GM12878 (cell line): ENCODE results near the gene GNAT1. TPM values are rescaled to one million over a fixed set of nuclear protein-coding genes. Genes with fewer than 3 reads are reported as not detected.

ENCODE experiments used
- ATAC-seq: fragments of 200-7000 bp; cut with Tn5 transposase; 3 replicates; pipeline ENCODE4 v1.9.1; 2020; ENCODE audit warnings: mild to moderate bottlenecking, moderate library complexity
- BruUV-seq: library from RNA; stranded (reverse); fragments of 400-500 nt; replicated peaks from 2 replicates; lab custom pipeline; 2021; lab: Mats Ljungman, UMichigan
- CTCF ChIA-PET: fragments of 300-600 bp; sonication (Branson Sonifier 250); formaldehyde crosslinking; extraction: SDS; loops from one replicate; lab custom pipeline; 2021; ENCODE audit warnings: inconsistent platforms; lab: Yijun Ruan, JAX
- POLR2A ChIA-PET: fragments of 350-600 bp; formaldehyde crosslinking; extraction: SDS; loops from one replicate; lab custom pipeline; 2021; ENCODE audit warnings: inconsistent platforms; lab: Charles Lee
- RAD21 ChIA-PET: fragments of 300-600 bp; sonication (Branson Sonifier 250); formaldehyde crosslinking; loops from one replicate; lab custom pipeline; 2023; ENCODE audit warnings: antibody characterized with exemption; ENCODE audit not compliant: unreplicated experiment; lab: Charles Lee
- SMC1A ChIA-PET: fragments of 300-600 bp; sonication (Branson Sonifier 250); formaldehyde crosslinking; loops from one replicate; lab custom pipeline; 2023; ENCODE audit not compliant: unreplicated experiment, uncharacterized antibody; lab: Charles Lee
- DNase-seq: peaks from one replicate; pipeline ENCODE4 v3.0.0-alpha.2; 2011; ENCODE audit warnings: low read depth, low spot score
- FAIRE-seq: peaks from 3 replicates; lab custom pipeline; 2011; peaks lifted over from hg19 to GRCh38; lab: Jason Lieb, UNC
- H2AFZ ChIP-seq: 2 replicates; pipeline ENCODE4 v1.6.0; 2011; ENCODE audit warnings: low read depth, low read length, control low read depth; ENCODE audit not compliant: control insufficient read depth
- H3K27ac ChIP-seq: 2 replicates; pipeline ENCODE4 v1.5.1; 2011; ENCODE audit warnings: control low read depth; ENCODE audit not compliant: control insufficient read depth, insufficient read depth
- H3K27me3 ChIP-seq, 2 experiments: replicated peaks in 1 of 2; 2 replicates each; pipeline versions ENCODE4 v1.6.0 to v1.6.1; 2011; ENCODE audit warnings: low read length in 1 of 2; ENCODE audit not compliant: control insufficient read depth in 2 of 2, insufficient read depth in 2 of 2
- H3K36me3 ChIP-seq, 2 experiments: 2 replicates each; pipeline ENCODE4 v1.5.1; 2011; ENCODE audit warnings: low read length in 1 of 2; ENCODE audit not compliant: control insufficient read depth in 2 of 2, insufficient read depth in 2 of 2
- H3K4me1 ChIP-seq: 2 replicates; pipeline ENCODE4 v1.6.1; 2011; ENCODE audit warnings: mild to moderate bottlenecking, low read length, moderate library complexity, mixed read lengths; ENCODE audit not compliant: control insufficient read depth, insufficient read depth
- H3K4me2 ChIP-seq: 2 replicates; pipeline ENCODE4 v1.6.0; 2011; ENCODE audit warnings: control low read depth; ENCODE audit not compliant: control insufficient read depth, insufficient read depth
- H3K4me3 ChIP-seq: fragments of 200-600 bp; sonication (generic); 2 replicates; pipeline ENCODE4 v1.5.1; 2016
- H3K79me2 ChIP-seq: 2 replicates; pipeline ENCODE4 v1.6.0; 2011; ENCODE audit warnings: low read length; ENCODE audit not compliant: control insufficient read depth, insufficient read depth
- H3K9ac ChIP-seq: 2 replicates; pipeline ENCODE4 v1.8.0; 2011; ENCODE audit warnings: low read length, control low read depth, mixed read lengths; ENCODE audit not compliant: control insufficient read depth, insufficient read depth
- H3K9me3 ChIP-seq: replicated peaks from 3 replicates; pipeline ENCODE4 v1.5.1; 2011; ENCODE audit warnings: mild to moderate bottlenecking, low read length; ENCODE audit not compliant: control insufficient read depth, insufficient read depth
- H4K20me1 ChIP-seq: 2 replicates; pipeline ENCODE4 v1.6.0; 2011; ENCODE audit not compliant: control insufficient read depth, insufficient read depth
- BACH1 ChIP-seq: fragments of 450-650 bp; IDR thresholded peaks from 2 replicates; pipeline ENCODE4 v1.6.1; 2017; ENCODE audit warnings: mild to moderate bottlenecking, borderline replicate concordance
- NFYA ChIP-seq: IDR thresholded peaks from 2 replicates; pipeline ENCODE4 v1.6.1; 2011; ENCODE audit warnings: low read depth, mild to moderate bottlenecking, low read length, improper control_type of control experiment, borderline replicate concordance
- WGBS: methylation state at CpG from one replicate; pipeline ENCODE4 v1.1.6; 2016; ENCODE audit warnings: low lambda C conversion rate; ENCODE audit not compliant: insufficient replicate concordance, insufficient coverage; ENCODE audit errors: missing lambda C conversion rate; 5-methylcytosine and 5-hydroxymethylcytosine counted together
- in situ Hi-C: fragments of 300-500 bp; cut with MboI; formaldehyde crosslinking; loops from 9 replicates; pipeline ENCODE4 v1.14.3; 2018; ENCODE audit warnings: mixed read lengths
- intact Hi-C: fragments of 100-400 bp; cut with micrococcal nuclease; formaldehyde crosslinking; loops from one replicate; pipeline ENCODE4 v1.14.2; 2022; ENCODE audit not compliant: unreplicated experiment
- polyA plus RNA-seq, 11 experiments: library from polyadenylated mRNA; depleted of rRNA in 4 of 11; unstranded in 6 of 11; stranded (reverse) in 5 of 11; fragments of >200 nt; fragmentation: Nextera tagmentation in 4 of 11; fragmentation: Illumina TruSeq in 1 of 11; extraction: Ambion mirVana in 4 of 11; extraction: Trizol in 1 of 11; gene quantifications; 1 replicate in 1 of 11; 2 replicates in 10 of 11; pipeline versions ENCODE4 v1.2.1 to v1.2.3, GENCODE V29; 2011 to 2016; ENCODE audit warnings: inconsistent platforms in 2 of 11, missing spikeins in 2 of 11, low read depth in 1 of 11
- total RNA-seq, 4 experiments: library from RNA; depleted of rRNA in 3 of 4; stranded (reverse); fragments of >200 nt in 3 of 4; fragmentation: Illumina TruSeq in 1 of 4; extraction: Trizol in 1 of 4; gene quantifications; 2 replicates each; pipeline versions ENCODE4 v1.2.1 to v1.2.3, GENCODE V29; 2013 to 2021
- TF ChIP-seq, protein P1 (sequence below): IDR thresholded peaks from 2 replicates; pipeline ENCODE4 v1.6.1; 2012; ENCODE audit warnings: improper control_type of control experiment, low read depth, low read length; ENCODE audit not compliant: insufficient replicate concordance
- TF ChIP-seq, protein P2 (sequence below): fragments of 450-650 bp; IDR thresholded peaks from 2 replicates; pipeline ENCODE4 v1.6.1; 2016; ENCODE audit warnings: mild to moderate bottlenecking, moderate library complexity, borderline replicate concordance
- TF ChIP-seq, protein P3 (sequence below): fragments of 450-650 bp; IDR thresholded peaks from 2 replicates; pipeline ENCODE4 v1.6.1; 2016; ENCODE audit warnings: mild to moderate bottlenecking
- TF ChIP-seq, protein P4 (sequence below): fragments of 450-650 bp; IDR thresholded peaks from 2 replicates; pipeline ENCODE4 v1.6.1; 2017; ENCODE audit warnings: mild to moderate bottlenecking, moderate library complexity

GNAT1 gene
- total and polyA plus RNA-seq, 10 of the 15 experiments (the other 5 are each of a cell fraction or from before 2014, with no cell fraction given), result not detected

- Histone ChIP-seq H3K27ac (no peak overlapping the region), H3K9ac (no peak overlapping the region), H4K20me1 (no peaks in the 10 kb centered on the region; the same call in 1 of the 2 replicates), H3K9me3 (no peaks in the 10 kb centered on the region), H2AFZ (no peak overlapping the region), H3K36me3 (no peaks in the 10 kb centered on the region), H3K4me2 (no peak overlapping the region)
- ChIA-PET POLR2A (no interaction called here), RAD21 (no interaction called here)
- intact Hi-C loops, result no loop called here
- no peak for TF ChIP-seq BACH1
- TF ChIP-seq, protein P1, sequence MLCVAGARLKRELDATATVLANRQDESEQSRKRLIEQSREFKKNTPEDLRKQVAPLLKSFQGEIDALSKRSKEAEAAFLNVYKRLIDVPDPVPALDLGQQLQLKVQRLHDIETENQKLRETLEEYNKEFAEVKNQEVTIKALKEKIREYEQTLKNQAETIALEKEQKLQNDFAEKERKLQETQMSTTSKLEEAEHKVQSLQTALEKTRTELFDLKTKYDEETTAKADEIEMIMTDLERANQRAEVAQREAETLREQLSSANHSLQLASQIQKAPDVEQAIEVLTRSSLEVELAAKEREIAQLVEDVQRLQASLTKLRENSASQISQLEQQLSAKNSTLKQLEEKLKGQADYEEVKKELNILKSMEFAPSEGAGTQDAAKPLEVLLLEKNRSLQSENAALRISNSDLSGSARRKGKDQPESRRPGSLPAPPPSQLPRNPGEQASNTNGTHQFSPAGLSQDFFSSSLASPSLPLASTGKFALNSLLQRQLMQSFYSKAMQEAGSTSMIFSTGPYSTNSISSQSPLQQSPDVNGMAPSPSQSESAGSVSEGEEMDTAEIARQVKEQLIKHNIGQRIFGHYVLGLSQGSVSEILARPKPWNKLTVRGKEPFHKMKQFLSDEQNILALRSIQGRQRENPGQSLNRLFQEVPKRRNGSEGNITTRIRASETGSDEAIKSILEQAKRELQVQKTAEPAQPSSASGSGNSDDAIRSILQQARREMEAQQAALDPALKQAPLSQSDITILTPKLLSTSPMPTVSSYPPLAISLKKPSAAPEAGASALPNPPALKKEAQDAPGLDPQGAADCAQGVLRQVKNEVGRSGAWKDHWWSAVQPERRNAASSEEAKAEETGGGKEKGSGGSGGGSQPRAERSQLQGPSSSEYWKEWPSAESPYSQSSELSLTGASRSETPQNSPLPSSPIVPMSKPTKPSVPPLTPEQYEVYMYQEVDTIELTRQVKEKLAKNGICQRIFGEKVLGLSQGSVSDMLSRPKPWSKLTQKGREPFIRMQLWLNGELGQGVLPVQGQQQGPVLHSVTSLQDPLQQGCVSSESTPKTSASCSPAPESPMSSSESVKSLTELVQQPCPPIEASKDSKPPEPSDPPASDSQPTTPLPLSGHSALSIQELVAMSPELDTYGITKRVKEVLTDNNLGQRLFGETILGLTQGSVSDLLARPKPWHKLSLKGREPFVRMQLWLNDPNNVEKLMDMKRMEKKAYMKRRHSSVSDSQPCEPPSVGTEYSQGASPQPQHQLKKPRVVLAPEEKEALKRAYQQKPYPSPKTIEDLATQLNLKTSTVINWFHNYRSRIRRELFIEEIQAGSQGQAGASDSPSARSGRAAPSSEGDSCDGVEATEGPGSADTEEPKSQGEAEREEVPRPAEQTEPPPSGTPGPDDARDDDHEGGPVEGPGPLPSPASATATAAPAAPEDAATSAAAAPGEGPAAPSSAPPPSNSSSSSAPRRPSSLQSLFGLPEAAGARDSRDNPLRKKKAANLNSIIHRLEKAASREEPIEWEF, result no peak
- no peak for TF ChIP-seq NFYA
- TF ChIP-seq, protein P2, sequence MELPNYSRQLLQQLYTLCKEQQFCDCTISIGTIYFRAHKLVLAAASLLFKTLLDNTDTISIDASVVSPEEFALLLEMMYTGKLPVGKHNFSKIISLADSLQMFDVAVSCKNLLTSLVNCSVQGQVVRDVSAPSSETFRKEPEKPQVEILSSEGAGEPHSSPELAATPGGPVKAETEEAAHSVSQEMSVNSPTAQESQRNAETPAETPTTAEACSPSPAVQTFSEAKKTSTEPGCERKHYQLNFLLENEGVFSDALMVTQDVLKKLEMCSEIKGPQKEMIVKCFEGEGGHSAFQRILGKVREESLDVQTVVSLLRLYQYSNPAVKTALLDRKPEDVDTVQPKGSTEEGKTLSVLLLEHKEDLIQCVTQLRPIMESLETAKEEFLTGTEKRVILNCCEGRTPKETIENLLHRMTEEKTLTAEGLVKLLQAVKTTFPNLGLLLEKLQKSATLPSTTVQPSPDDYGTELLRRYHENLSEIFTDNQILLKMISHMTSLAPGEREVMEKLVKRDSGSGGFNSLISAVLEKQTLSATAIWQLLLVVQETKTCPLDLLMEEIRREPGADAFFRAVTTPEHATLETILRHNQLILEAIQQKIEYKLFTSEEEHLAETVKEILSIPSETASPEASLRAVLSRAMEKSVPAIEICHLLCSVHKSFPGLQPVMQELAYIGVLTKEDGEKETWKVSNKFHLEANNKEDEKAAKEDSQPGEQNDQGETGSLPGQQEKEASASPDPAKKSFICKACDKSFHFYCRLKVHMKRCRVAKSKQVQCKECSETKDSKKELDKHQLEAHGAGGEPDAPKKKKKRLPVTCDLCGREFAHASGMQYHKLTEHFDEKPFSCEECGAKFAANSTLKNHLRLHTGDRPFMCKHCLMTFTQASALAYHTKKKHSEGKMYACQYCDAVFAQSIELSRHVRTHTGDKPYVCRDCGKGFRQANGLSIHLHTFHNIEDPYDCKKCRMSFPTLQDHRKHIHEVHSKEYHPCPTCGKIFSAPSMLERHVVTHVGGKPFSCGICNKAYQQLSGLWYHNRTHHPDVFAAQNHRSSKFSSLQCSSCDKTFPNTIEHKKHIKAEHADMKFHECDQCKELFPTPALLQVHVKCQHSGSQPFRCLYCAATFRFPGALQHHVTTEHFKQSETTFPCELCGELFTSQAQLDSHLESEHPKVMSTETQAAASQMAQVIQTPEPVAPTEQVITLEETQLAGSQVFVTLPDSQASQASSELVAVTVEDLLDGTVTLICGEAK, result no peak
- TF ChIP-seq, protein P3, sequence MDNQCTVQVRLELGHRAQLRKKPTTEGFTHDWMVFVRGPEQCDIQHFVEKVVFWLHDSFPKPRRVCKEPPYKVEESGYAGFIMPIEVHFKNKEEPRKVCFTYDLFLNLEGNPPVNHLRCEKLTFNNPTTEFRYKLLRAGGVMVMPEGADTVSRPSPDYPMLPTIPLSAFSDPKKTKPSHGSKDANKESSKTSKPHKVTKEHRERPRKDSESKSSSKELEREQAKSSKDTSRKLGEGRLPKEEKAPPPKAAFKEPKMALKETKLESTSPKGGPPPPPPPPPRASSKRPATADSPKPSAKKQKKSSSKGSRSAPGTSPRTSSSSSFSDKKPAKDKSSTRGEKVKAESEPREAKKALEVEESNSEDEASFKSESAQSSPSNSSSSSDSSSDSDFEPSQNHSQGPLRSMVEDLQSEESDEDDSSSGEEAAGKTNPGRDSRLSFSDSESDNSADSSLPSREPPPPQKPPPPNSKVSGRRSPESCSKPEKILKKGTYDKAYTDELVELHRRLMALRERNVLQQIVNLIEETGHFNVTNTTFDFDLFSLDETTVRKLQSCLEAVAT, result no peak
- TF ChIP-seq, protein P4, sequence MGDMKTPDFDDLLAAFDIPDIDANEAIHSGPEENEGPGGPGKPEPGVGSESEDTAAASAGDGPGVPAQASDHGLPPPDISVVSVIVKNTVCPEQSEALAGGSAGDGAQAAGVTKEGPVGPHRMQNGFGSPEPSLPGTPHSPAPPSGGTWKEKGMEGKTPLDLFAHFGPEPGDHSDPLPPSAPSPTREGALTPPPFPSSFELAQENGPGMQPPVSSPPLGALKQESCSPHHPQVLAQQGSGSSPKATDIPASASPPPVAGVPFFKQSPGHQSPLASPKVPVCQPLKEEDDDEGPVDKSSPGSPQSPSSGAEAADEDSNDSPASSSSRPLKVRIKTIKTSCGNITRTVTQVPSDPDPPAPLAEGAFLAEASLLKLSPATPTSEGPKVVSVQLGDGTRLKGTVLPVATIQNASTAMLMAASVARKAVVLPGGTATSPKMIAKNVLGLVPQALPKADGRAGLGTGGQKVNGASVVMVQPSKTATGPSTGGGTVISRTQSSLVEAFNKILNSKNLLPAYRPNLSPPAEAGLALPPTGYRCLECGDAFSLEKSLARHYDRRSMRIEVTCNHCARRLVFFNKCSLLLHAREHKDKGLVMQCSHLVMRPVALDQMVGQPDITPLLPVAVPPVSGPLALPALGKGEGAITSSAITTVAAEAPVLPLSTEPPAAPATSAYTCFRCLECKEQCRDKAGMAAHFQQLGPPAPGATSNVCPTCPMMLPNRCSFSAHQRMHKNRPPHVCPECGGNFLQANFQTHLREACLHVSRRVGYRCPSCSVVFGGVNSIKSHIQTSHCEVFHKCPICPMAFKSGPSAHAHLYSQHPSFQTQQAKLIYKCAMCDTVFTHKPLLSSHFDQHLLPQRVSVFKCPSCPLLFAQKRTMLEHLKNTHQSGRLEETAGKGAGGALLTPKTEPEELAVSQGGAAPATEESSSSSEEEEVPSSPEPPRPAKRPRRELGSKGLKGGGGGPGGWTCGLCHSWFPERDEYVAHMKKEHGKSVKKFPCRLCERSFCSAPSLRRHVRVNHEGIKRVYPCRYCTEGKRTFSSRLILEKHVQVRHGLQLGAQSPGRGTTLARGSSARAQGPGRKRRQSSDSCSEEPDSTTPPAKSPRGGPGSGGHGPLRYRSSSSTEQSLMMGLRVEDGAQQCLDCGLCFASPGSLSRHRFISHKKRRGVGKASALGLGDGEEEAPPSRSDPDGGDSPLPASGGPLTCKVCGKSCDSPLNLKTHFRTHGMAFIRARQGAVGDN, result no peak
- TF ChIP-seq, all 136 proteins: peak for 0
- SMC1A ChIA-PET, result no interaction called here
- no peak for FAIRE-seq
- ATAC-seq, result no peak
- in situ Hi-C loops, result no loop called here
- H3K4me1 ChIP-seq, result no peaks in the 10 kb centered on the region
- no TSS peak for BruUV-seq
- WGBS, result 24% methylated on average over 6 of the region's 6 CpGs
- CTCF ChIA-PET, result no interaction called here
- DNase-seq, result no peak
- no peaks in the 10 kb centered on the region; a peak in 1 of 4 replicates for H3K27me3 ChIP-seq
- no peak overlapping the region for H3K4me3 ChIP-seq
- no peaks in the 10 kb centered on the region for H3K79me2 ChIP-seq
These were observed 22.6 kb upstream of the GNAT1 start for GRCh38 chr3:50168791-50169190.
